Smooth muscle cell (in vitro differentiated cells): ENCODE results near the gene DYSF. TPM values are rescaled to one million over a fixed set of nuclear protein-coding genes. Genes with fewer than 3 reads are reported as not detected.

ENCODE experiments used
- DNase-seq: peaks from one replicate; lab custom pipeline; 2025; ENCODE audit not compliant: unreplicated experiment; lab: John Stamatoyannopoulos, UW
- H2AFZ ChIP-seq: fragments of 200-600 bp; sonication (generic); 2 replicates; pipeline ENCODE4 v1.6.0; 2016; ENCODE audit warnings: antibody characterized with exemption, low read depth, mild to moderate bottlenecking
- H3F3A ChIP-seq: fragments of 200-600 bp; sonication (generic); 2 replicates; pipeline ENCODE4 v1.6.0; 2017; ENCODE audit warnings: antibody characterized with exemption, low read depth
- H3K27ac ChIP-seq: fragments of 200-600 bp; sonication (generic); 2 replicates; pipeline ENCODE4 v1.5.1; 2016; ENCODE audit warnings: low read depth, mild to moderate bottlenecking
- H3K27me3 ChIP-seq: fragments of 200-600 bp; sonication (generic); 2 replicates; pipeline ENCODE4 v1.6.1; 2016; ENCODE audit warnings: low read depth, mild to moderate bottlenecking
- H3K36me3 ChIP-seq: fragments of 200-600 bp; sonication (generic); 2 replicates; pipeline ENCODE4 v1.5.1; 2016; ENCODE audit warnings: low read depth
- H3K4me1 ChIP-seq: fragments of 200-600 bp; sonication (generic); 2 replicates; pipeline ENCODE4 v1.5.1; 2016; ENCODE audit warnings: low read depth
- H3K4me2 ChIP-seq: fragments of 200-600 bp; sonication (generic); 2 replicates; pipeline ENCODE4 v1.6.0; 2016; ENCODE audit warnings: mild to moderate bottlenecking
- H3K4me3 ChIP-seq: fragments of 200-600 bp; sonication (generic); 2 replicates; pipeline ENCODE4 v1.5.1; 2016; ENCODE audit warnings: mild to moderate bottlenecking
- H3K79me2 ChIP-seq: fragments of 200-600 bp; sonication (generic); 2 replicates; pipeline ENCODE4 v1.6.0; 2016; ENCODE audit warnings: low read depth, mild to moderate bottlenecking
- H3K9ac ChIP-seq: fragments of 200-600 bp; sonication (generic); 2 replicates; pipeline ENCODE4 v1.6.0; 2016; ENCODE audit warnings: low read depth
- H3K9me3 ChIP-seq: fragments of 200-600 bp; sonication (generic); replicated peaks from 2 replicates; pipeline ENCODE4 v1.5.1; 2016; ENCODE audit warnings: low read depth
- H4K20me1 ChIP-seq: fragments of 200-600 bp; sonication (generic); 2 replicates; pipeline ENCODE4 v1.6.0; 2016; ENCODE audit warnings: low read depth
- WGBS: methylation state at CpG from one replicate; pipeline ENCODE4 v1.1.7; 2016; ENCODE audit warnings: low lambda C conversion rate; 5-methylcytosine and 5-hydroxymethylcytosine counted together
- polyA plus RNA-seq: library from polyadenylated mRNA; unstranded; fragments of >200 nt; fragmentation: Nextera tagmentation; extraction: Ambion mirVana; gene quantifications from 2 replicates; pipeline ENCODE4 v1.2.1, GENCODE V29; 2016
- total RNA-seq: library from RNA; depleted of rRNA; stranded (reverse); fragments of >200 nt; gene quantifications from 2 replicates; pipeline ENCODE4 v1.2.3, GENCODE V29; 2014
- TF ChIP-seq, protein P1 (sequence below): fragments of 200-600 bp; sonication (generic); IDR thresholded peaks from 2 replicates; pipeline ENCODE4 v1.5.1; 2017; ENCODE audit warnings: borderline replicate concordance, mild to moderate bottlenecking, antibody characterized with exemption; ENCODE audit not compliant: insufficient read depth, poor library complexity, severe bottlenecking

The DYSF gene
- total and polyA plus RNA-seq, 2 experiments from 2014 or later = 0.64 to 1.6 TPM

DNA sequence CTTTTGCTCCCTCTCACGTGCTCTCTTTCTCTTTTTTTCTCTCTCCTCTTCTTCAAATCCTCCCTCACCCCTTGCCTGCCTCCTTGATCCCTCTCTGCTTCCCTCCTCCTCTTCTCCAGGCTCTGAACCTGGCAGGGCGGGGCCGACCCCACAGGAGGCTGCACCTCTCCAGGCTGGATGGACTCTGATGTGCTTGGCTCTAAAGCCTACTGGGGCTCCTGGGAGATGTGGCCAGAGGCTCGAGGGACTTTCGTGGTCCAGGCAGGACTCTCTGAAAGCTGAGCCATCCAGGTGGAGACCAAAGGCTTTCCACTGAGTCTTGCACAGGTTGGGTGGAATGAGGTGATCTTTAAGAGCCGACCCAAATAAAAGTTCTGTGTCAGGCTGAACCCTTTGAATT lies 25.4 kb downstream of the DYSF start:
- Histone ChIP-seq H3K9me3 (no peaks in the 10 kb centered on the region), H3K36me3 (no peaks in the 10 kb centered on the region), H2AFZ (no peak overlapping the region), H3K4me3 (no peak overlapping the region), H3K79me2 (no peaks in the 10 kb centered on the region), H3K9ac (no peak overlapping the region), H3F3A (no peaks in the 10 kb centered on the region), H4K20me1 (no peaks in the 10 kb centered on the region), H3K4me2 (no peak overlapping the region), H3K4me1 (no peaks in the 10 kb centered on the region), H3K27ac (no peak overlapping the region), H3K27me3 (no peaks in the 10 kb centered on the region)
- WGBS = 82% methylated on average over 6 of the region's 6 CpGs
- TF ChIP-seq, protein P1, sequence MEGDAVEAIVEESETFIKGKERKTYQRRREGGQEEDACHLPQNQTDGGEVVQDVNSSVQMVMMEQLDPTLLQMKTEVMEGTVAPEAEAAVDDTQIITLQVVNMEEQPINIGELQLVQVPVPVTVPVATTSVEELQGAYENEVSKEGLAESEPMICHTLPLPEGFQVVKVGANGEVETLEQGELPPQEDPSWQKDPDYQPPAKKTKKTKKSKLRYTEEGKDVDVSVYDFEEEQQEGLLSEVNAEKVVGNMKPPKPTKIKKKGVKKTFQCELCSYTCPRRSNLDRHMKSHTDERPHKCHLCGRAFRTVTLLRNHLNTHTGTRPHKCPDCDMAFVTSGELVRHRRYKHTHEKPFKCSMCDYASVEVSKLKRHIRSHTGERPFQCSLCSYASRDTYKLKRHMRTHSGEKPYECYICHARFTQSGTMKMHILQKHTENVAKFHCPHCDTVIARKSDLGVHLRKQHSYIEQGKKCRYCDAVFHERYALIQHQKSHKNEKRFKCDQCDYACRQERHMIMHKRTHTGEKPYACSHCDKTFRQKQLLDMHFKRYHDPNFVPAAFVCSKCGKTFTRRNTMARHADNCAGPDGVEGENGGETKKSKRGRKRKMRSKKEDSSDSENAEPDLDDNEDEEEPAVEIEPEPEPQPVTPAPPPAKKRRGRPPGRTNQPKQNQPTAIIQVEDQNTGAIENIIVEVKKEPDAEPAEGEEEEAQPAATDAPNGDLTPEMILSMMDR = no peak
- no peak for DNase-seq

DNA sequence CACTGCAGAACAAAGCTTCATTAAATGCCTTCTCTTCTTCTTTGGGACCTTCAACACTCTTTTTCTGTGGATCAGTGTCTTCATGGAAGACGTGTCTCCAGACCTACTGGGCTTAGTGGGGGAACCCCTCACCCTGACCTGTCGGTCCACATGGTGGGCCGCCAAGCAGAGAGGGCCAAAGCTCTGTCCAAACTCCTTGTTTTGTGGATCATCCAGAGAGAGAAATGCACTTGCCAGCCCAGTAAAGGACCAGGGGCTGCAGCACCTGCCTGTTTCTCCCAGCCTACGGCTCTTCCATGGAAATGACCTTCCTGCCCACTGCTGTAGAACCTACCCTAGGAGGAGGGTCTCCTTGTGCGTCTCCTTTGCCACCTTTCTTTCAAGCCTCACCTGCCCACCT lies 25.9 kb downstream of the DYSF start:
- no peak overlapping the region for H3K9ac ChIP-seq
- no peaks in the 10 kb centered on the region for H3K9me3 ChIP-seq
- H3K79me2 ChIP-seq = no peaks in the 10 kb centered on the region
- TF ChIP-seq, protein P1 = no peak
- no peak overlapping the region for H3K4me3 ChIP-seq
- no peaks in the 10 kb centered on the region for H4K20me1 ChIP-seq
- H3K27me3 ChIP-seq = no peaks in the 10 kb centered on the region
- no peaks in the 10 kb centered on the region for H3K4me1 ChIP-seq
- no peak overlapping the region for H2AFZ ChIP-seq
- H3K36me3 ChIP-seq = no peaks in the 10 kb centered on the region
- WGBS = 89% methylated on average over 5 of the region's 5 CpGs
- no peak overlapping the region for H3K27ac ChIP-seq
- DNase-seq = no peak
- H3F3A ChIP-seq = no peaks in the 10 kb centered on the region
- no peak overlapping the region for H3K4me2 ChIP-seq

- TF ChIP-seq, protein P1 = no peak
- Histone ChIP-seq H3K4me2 (no peak overlapping the region), H3K4me3 (no peak overlapping the region), H3K79me2 (no peaks in the 10 kb centered on the region), H3K36me3 (no peaks in the 10 kb centered on the region), H3K4me1 (no peaks in the 10 kb centered on the region), H3K9ac (no peak overlapping the region), H2AFZ (no peak overlapping the region), H3K27me3 (no peaks in the 10 kb centered on the region), H3F3A (no peaks in the 10 kb centered on the region), H3K27ac (no peak overlapping the region), H4K20me1 (no peaks in the 10 kb centered on the region), H3K9me3 (no peaks in the 10 kb centered on the region)
- no peak for DNase-seq
- WGBS = 93% methylated on average over 4 of the region's 4 CpGs
Measured at GRCh38 chr2:71481111-71481510, 27.8 kb downstream of the DYSF start.

GRCh38 chr2:71482055-71482454 lies 28.7 kb downstream of the DYSF start:
- Histone ChIP-seq H3K27ac (no peak overlapping the region), H3K27me3 (no peaks in the 10 kb centered on the region), H3K79me2 (no peaks in the 10 kb centered on the region), H3K9me3 (no peaks in the 10 kb centered on the region), H2AFZ (no peak overlapping the region), H3F3A (no peaks in the 10 kb centered on the region), H3K9ac (no peak overlapping the region), H3K4me1 (no peaks in the 10 kb centered on the region), H4K20me1 (no peaks in the 10 kb centered on the region), H3K4me3 (no peak overlapping the region), H3K4me2 (no peak overlapping the region), H3K36me3 (no peaks in the 10 kb centered on the region)
- WGBS = 71% methylated on average over 4 of the region's 4 CpGs
- TF ChIP-seq, protein P1 = no peak
- DNase-seq = no peak
